CMK (cell line): Measurements from ENCODE around the gene OGT.

ENCODE experiments used
- DNase-seq: peaks from one replicate; pipeline ENCODE4 v3.0.0-alpha.2; 2010; ENCODE audit warnings: low read depth

Gene OGT

DNA sequence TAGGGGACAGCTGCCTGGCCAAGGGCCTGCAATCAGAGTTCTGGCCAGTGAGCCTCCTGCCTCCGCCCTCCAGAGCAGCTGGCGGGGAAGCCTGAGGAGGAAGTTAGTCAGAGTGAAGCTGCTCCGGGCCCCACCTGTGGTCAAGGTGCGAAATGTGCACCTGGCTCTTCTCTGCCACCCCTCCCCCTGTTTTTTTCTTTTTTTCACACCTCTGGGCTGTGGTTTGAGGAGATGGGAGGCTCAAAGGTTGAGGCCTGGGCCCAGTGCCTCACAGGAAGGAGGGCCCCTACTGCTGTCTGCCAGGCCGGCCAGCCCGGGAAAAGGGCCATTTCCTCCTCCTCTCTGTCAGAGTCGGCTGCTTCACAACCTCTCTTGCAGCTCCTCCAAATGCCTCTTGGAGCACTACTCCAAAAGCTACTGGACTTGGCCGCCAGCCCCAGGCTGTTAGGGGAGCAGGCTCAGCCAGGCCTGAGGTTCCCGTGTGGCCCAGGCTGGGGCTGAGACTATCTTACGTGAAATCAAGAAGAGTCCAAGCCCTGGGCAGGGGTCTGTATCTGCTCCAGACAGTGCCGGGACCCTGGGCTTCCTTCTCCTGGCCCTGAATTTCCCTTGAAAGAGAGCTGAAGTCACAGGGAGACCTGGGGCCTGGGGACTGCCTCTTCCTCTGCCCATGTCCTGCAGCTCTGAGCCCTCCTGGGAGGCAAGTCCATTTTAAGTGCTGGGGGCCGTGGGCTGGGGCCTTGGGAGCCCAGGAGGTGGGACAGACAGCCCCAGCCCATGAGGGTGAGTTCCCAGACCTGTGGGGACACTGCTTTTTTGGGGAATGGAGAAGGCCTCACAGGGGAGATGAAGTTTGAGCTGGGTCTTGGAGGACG is 89.9 kb downstream of the OGT start:
- DNase-seq, result no peak

- DNase-seq, result no peak
Observed at GRCh38 chrX:71623714-71624113, 90.8 kb downstream of the OGT start.

GRCh38 chrX:71625471-71625870 is 92.6 kb downstream of the OGT start:
- no peak for DNase-seq
